Mesenchymal stem cell (in vitro differentiated cells and primary cell): ENCODE results near the gene PHKA1.
A peak's percentile ranks its signal among the peaks of the same experiment; 100 is the strongest.

Experiments used
- DNase-seq: peaks from one replicate; pipeline ENCODE4 v3.0.0-alpha.2; 2013
- H2AFZ ChIP-seq: one replicate; pipeline ENCODE4 v1.6.1; 2013; ENCODE audit warnings: low read depth, mild to moderate bottlenecking, control low read depth, inconsistent platforms, low read length, moderate library complexity
- H2AK5ac ChIP-seq: 2 replicates; pipeline ENCODE4 v1.6.1; 2013; ENCODE audit warnings: low read length, moderate library complexity, mild to moderate bottlenecking, inconsistent platforms; ENCODE audit not compliant: severe bottlenecking
- H2BK120ac ChIP-seq: one replicate; pipeline ENCODE4 v1.6.1; 2013; ENCODE audit warnings: low read depth, mild to moderate bottlenecking, inconsistent platforms, low read length, moderate library complexity
- H2BK12ac ChIP-seq, 2 experiments: one replicate each; pipeline ENCODE4 v1.6.1; 2013; ENCODE audit warnings: inconsistent platforms in 2 of 2, low read length in 2 of 2, mild to moderate bottlenecking in 2 of 2, moderate library complexity in 2 of 2, control low read depth in 1 of 2
- H2BK15ac ChIP-seq: one replicate; pipeline ENCODE4 v1.6.1; 2013; ENCODE audit warnings: mild to moderate bottlenecking, low read depth, inconsistent platforms; ENCODE audit not compliant: poor library complexity, severe bottlenecking
- H2BK5ac ChIP-seq: 2 replicates; pipeline ENCODE4 v1.6.1; 2013; ENCODE audit warnings: low read depth, mild to moderate bottlenecking, low read length, control low read depth, inconsistent platforms; ENCODE audit not compliant: poor library complexity, severe bottlenecking
- H3K14ac ChIP-seq, 2 experiments: one replicate each; pipeline ENCODE4 v1.6.1; 2013; ENCODE audit warnings: inconsistent platforms in 2 of 2, low read length in 2 of 2, control low read depth in 1 of 2, mild to moderate bottlenecking in 1 of 2, moderate library complexity in 1 of 2
- H3K18ac ChIP-seq, 2 experiments: one replicate each; pipeline ENCODE4 v1.6.1; 2013; ENCODE audit warnings: inconsistent platforms in 2 of 2, low read length in 2 of 2, control low read depth in 1 of 2, low read depth in 1 of 2, mild to moderate bottlenecking in 1 of 2
- H3K23ac ChIP-seq, 2 experiments: one replicate each; pipeline ENCODE4 v1.6.1; 2013; ENCODE audit warnings: inconsistent platforms in 2 of 2, low read length in 2 of 2, mild to moderate bottlenecking in 2 of 2, moderate library complexity in 2 of 2, control low read depth in 1 of 2
- H3K27ac ChIP-seq: 2 replicates; pipeline ENCODE4 v1.5.1; 2013; ENCODE audit warnings: mild to moderate bottlenecking, moderate library complexity, low read length, control low read depth, inconsistent platforms; ENCODE audit not compliant: poor library complexity, severe bottlenecking
- H3K27me3 ChIP-seq, 2 experiments: 2 replicates each; pipeline versions ENCODE4 v1.6.1 to v1.7.0; 2013; ENCODE audit warnings: low read length in 2 of 2, mild to moderate bottlenecking in 2 of 2, moderate library complexity in 2 of 2, control low read depth in 1 of 2, inconsistent platforms in 1 of 2; ENCODE audit not compliant: control insufficient read depth in 1 of 2, insufficient read depth in 1 of 2
- H3K36me3 ChIP-seq, 2 experiments: 2 replicates each; pipeline versions ENCODE4 v1.6.1 to v1.7.0; 2013; ENCODE audit warnings: low read length in 2 of 2, control low read depth in 1 of 2, inconsistent platforms in 1 of 2, low read depth in 1 of 2, mild to moderate bottlenecking in 1 of 2; ENCODE audit not compliant: insufficient read depth in 2 of 2, control insufficient read depth in 1 of 2
- H3K4ac ChIP-seq, 2 experiments: one replicate each; pipeline ENCODE4 v1.6.1; 2013; ENCODE audit warnings: inconsistent platforms in 2 of 2, low read length in 2 of 2, mild to moderate bottlenecking in 2 of 2, moderate library complexity in 2 of 2, control low read depth in 1 of 2, low read depth in 1 of 2
- H3K4me1 ChIP-seq: 2 replicates; pipeline ENCODE4 v1.6.1; 2013; ENCODE audit warnings: low read depth, low read length, control low read depth; ENCODE audit not compliant: control insufficient read depth, insufficient read depth
- H3K4me2 ChIP-seq: 2 replicates; pipeline ENCODE4 v1.6.1; 2013; ENCODE audit warnings: low read length, mild to moderate bottlenecking, inconsistent platforms; ENCODE audit not compliant: poor library complexity, severe bottlenecking
- H3K4me3 ChIP-seq, 2 experiments: 2 replicates each; pipeline versions ENCODE4 v1.5.1 to v1.7.0; 2013; ENCODE audit warnings: low read length in 2 of 2, mild to moderate bottlenecking in 2 of 2, control low read depth in 1 of 2, low read depth in 1 of 2; ENCODE audit not compliant: insufficient read depth in 1 of 2
- H3K79me1 ChIP-seq: replicated peaks from 2 replicates; pipeline ENCODE4 v1.6.1; 2013; ENCODE audit warnings: mild to moderate bottlenecking, control low read depth, low read length, inconsistent platforms; ENCODE audit not compliant: poor library complexity, severe bottlenecking
- H3K9ac ChIP-seq: 2 replicates; pipeline ENCODE4 v1.7.0; 2013; ENCODE audit warnings: mild to moderate bottlenecking, low read length, moderate library complexity
- H3K9me3 ChIP-seq: 2 replicates; pipeline ENCODE4 v1.7.0; 2013; ENCODE audit warnings: mild to moderate bottlenecking, low read length; ENCODE audit not compliant: control insufficient read depth
- H4K8ac ChIP-seq: one replicate; pipeline ENCODE4 v1.6.1; 2013; ENCODE audit warnings: inconsistent platforms, mild to moderate bottlenecking, low read length, moderate library complexity
- H4K91ac ChIP-seq: one replicate; pipeline ENCODE4 v1.6.1; 2013; ENCODE audit warnings: mild to moderate bottlenecking, low read length, inconsistent platforms
- WGBS: methylation state at CpG from one replicate; pipeline ENCODE4 v1.1.7; 2013; ENCODE audit warnings: mixed read lengths; 5-methylcytosine and 5-hydroxymethylcytosine counted together

PHKA1 gene

DNA sequence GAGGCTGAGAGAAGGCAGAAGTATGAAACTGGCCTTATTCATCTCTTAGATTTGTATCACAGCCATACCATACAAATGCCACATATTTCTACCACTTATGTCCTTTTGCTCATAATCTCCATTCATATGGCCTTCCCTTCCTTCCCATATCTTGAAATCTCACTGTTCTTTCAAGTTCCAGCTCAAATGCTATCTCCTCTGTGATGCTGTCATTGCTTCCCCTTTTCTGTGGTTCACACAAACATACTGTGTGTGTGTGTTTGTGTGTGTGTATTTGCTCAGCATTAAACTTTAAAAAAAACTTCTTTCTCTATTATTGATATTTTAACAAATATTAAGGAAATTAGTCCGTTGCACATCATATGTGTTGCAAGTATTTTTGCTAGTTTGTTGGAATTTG is 26.7 kb downstream of the PHKA1 start:
- Histone ChIP-seq H3K4me3 (no peak overlapping the region), H3K23ac (no peak overlapping the region)

DNA sequence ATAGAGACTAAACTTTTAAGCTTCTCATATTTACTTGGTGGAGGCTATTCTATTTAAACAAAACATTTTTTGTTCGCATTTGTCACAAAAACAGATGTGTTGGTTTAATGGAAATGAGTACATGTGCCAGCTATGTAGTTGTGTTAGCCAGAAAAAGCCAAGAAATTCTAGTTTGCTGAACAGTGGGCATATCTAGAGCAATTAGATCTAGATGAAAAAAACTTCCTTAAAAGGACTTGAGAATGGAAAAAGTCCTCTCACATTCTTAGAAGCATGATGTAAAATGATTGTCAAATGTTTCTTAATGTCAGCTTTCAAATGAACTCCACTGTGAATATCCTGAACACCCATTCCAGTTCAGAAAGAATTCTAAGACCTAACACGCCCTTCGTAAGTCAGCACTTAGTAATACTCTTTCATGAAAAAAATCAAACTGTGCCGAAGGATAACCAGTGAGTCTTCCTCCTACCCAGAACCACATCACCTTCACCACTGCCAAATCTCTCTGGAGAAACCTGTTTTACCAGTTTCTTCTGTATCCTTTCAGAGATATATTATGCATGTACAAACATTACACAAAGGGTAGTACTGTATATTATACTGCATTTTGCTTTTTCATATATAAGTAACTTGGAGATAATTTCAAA is 28.2 kb downstream of the PHKA1 start:
- no peak overlapping the region for H3K23ac ChIP-seq
- no peak overlapping the region for H2BK15ac ChIP-seq
- H3K36me3 ChIP-seq: no peaks in the 10 kb centered on the region
- no peak overlapping the region for H4K8ac ChIP-seq
- DNase-seq: no peak
- H3K14ac ChIP-seq: no peak overlapping the region
- H3K27ac ChIP-seq: no peak overlapping the region
- 95% methylated on average over 4 of the region's 4 CpGs for WGBS
- H3K9ac ChIP-seq: peak overlapping the region; percentile 41
- no peak overlapping the region for H3K18ac ChIP-seq
- peaks cover 0 to 21% of the 10 kb centered on the region in 2 experiments for H3K27me3 ChIP-seq
- H2AK5ac ChIP-seq: no peak overlapping the region
- no peaks in the 10 kb centered on the region for H3K9me3 ChIP-seq
- H3K4me2 ChIP-seq: no peak overlapping the region
- H2AFZ ChIP-seq: no peak overlapping the region
- H2BK120ac ChIP-seq: no peak overlapping the region
- H3K4me1 ChIP-seq: no peaks in the 10 kb centered on the region
- no peak overlapping the region for H3K4ac ChIP-seq
- no peaks in the 10 kb centered on the region for H3K79me1 ChIP-seq
- H2BK12ac ChIP-seq: no peak overlapping the region
- H2BK5ac ChIP-seq: no peak overlapping the region
- H4K91ac ChIP-seq: no peak overlapping the region
- no peak overlapping the region for H3K4me3 ChIP-seq

More for the DNA sequence above, 26.7 kb downstream of the PHKA1 start:
- Histone ChIP-seq H3K27me3 (peaks cover 0 to 21% of the 10 kb centered on the region in 2 experiments), H3K36me3 (no peaks in the 10 kb centered on the region), H2BK12ac (no peak overlapping the region), H3K9ac (no peak overlapping the region), H3K4ac (no peak overlapping the region), H3K79me1 (no peaks in the 10 kb centered on the region), H2AK5ac (no peak overlapping the region), H3K14ac (no peak overlapping the region), H2AFZ (no peak overlapping the region), H4K91ac (no peak overlapping the region), H2BK120ac (no peak overlapping the region), H4K8ac (no peak overlapping the region), H3K4me2 (no peak overlapping the region), H2BK5ac (no peak overlapping the region), H3K18ac (no peak overlapping the region), H2BK15ac (no peak overlapping the region), H3K4me1 (no peaks in the 10 kb centered on the region), H3K27ac (no peak overlapping the region), H3K9me3 (no peaks in the 10 kb centered on the region)
- WGBS: no CpG with 5 or more reads among the region's 1 CpG
- DNase-seq: no peak

DNA sequence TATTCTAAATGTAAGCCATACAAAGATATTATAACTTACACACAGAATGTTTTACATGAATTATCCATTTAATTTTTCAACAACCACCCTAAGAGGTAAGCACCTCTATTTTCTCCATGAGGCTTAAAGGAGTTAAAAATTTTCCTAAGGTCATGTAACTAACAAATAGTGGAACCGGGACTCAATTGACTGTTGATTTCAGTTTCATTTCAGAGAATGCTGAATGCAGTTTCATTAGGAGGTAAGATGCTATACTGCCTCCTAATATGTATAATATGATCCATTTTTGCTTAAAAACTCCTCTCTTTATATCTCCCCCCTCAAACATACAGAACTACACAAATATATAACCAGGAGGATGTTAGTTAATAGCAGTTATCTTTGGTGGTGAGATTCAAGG is 29.1 kb downstream of the PHKA1 start:
- no peak overlapping the region for H3K4me2 ChIP-seq
- H3K4me1 ChIP-seq: no peaks in the 10 kb centered on the region
- no peak overlapping the region for H3K27ac ChIP-seq
- no peak overlapping the region for H4K91ac ChIP-seq
- DNase-seq: no peak
- no peak overlapping the region for H2BK5ac ChIP-seq
- H3K14ac ChIP-seq: no peak overlapping the region
- H3K4me3 ChIP-seq: no peak overlapping the region
- no peak overlapping the region for H4K8ac ChIP-seq
- H3K4ac ChIP-seq: no peak overlapping the region
- no peak overlapping the region for H2AK5ac ChIP-seq
- no peaks in the 10 kb centered on the region for H3K9me3 ChIP-seq
- no peak overlapping the region for H3K23ac ChIP-seq
- H2AFZ ChIP-seq: no peak overlapping the region
- no peak overlapping the region for H2BK12ac ChIP-seq
- no peak overlapping the region for H3K18ac ChIP-seq
- H3K27me3 ChIP-seq: peaks cover 0 to 21% of the 10 kb centered on the region in 2 experiments
- no peak overlapping the region for H3K9ac ChIP-seq
- WGBS: no CpG with 5 or more reads among the region's 1 CpG
- no peaks in the 10 kb centered on the region for H3K79me1 ChIP-seq
- no peaks in the 10 kb centered on the region for H3K36me3 ChIP-seq
- H2BK120ac ChIP-seq: no peak overlapping the region
- no peak overlapping the region for H2BK15ac ChIP-seq

DNA sequence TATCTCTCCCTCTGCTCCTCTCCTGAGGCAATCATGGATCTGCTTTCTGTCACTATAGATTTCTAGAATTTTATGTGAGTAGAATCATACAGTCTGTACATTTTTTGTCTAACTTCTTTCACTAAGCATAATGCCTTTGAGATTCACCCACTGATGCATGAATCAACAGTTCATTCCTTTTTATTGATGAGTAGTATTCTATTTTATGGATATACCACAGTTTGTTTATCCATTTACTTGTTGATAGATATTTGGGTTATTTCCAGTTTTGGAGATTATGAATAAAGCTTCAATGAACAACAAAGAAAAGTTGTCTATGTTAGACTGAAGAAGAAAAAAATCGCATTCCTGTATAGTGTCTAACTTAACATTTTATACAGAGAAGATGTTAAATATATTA is 30.5 kb downstream of the PHKA1 start:
- WGBS: no CpG with 5 or more reads among the region's 1 CpG
- no peak overlapping the region for H4K91ac ChIP-seq

More for the DNA sequence above, 30.5 kb downstream of the PHKA1 start:
- Histone ChIP-seq H3K4me1 (no peaks in the 10 kb centered on the region), H3K14ac (no peak overlapping the region), H4K8ac (no peak overlapping the region), H3K27ac (no peak overlapping the region), H2BK120ac (no peak overlapping the region), H3K4me2 (no peak overlapping the region), H2AFZ (no peak overlapping the region), H3K4ac (no peak overlapping the region), H3K4me3 (no peak overlapping the region), H2AK5ac (no peak overlapping the region), H2BK5ac (no peak overlapping the region), H3K36me3 (no peaks in the 10 kb centered on the region), H3K9ac (no peak overlapping the region), H3K27me3 (peaks cover 0 to 21% of the 10 kb centered on the region in 2 experiments), H3K23ac (no peak overlapping the region), H3K9me3 (peaks cover 7% of the 10 kb centered on the region), H3K18ac (no peak overlapping the region), H3K79me1 (no peaks in the 10 kb centered on the region), H2BK12ac (no peak overlapping the region), H2BK15ac (no peak overlapping the region)
- no peak for DNase-seq
